GM21367 (cell line): ENCODE measurements around the gene AOC2.
"Not testable (repeated sequence)": the region's sequence is repeated elsewhere in the genome, so short reads cannot be mapped to it uniquely, and the experiment has no call there.

Experiments used
- ATAC-seq: cut with Tn5 transposase; IDR thresholded peaks from one replicate; pipeline ENCODE4 v1.9.1; 2021; ENCODE audit not compliant: unreplicated experiment

AOC2 gene

GRCh38 chr17:42878924-42879595 lies 34.7 kb downstream of the AOC2 start:
- no peak for ATAC-seq

- ATAC-seq = no peak
These were observed 35.2 kb downstream of the AOC2 start for GRCh38 chr17:42879596-42879985.

GRCh38 chr17:42880776-42881310 lies 36.5 kb downstream of the AOC2 start:
- no peak for ATAC-seq

- not testable (repeated sequence) for ATAC-seq
These were observed 37.3 kb downstream of the AOC2 start for GRCh38 chr17:42881706-42882105.

- no peak for ATAC-seq
These were observed 37.8 kb downstream of the AOC2 start for GRCh38 chr17:42882166-42882565.

- ATAC-seq = no peak
These were observed 39.6 kb downstream of the AOC2 start for GRCh38 chr17:42883802-42884558.

- not testable (repeated sequence) for ATAC-seq
These were observed 41.4 kb downstream of the AOC2 start for GRCh38 chr17:42885806-42886205.

- ATAC-seq = no peak
These were observed 42.1 kb downstream of the AOC2 start for GRCh38 chr17:42886283-42887176.

GRCh38 chr17:42889809-42890208 lies 45.4 kb downstream of the AOC2 start:
- ATAC-seq = no peak

- no peak for ATAC-seq
These were observed 47.3 kb downstream of the AOC2 start for GRCh38 chr17:42891539-42892152.

GRCh38 chr17:42893359-42893758 lies 49.0 kb downstream of the AOC2 start:
- ATAC-seq = no peak

GRCh38 chr17:42894283-42895184 lies 50.2 kb downstream of the AOC2 start:
- no peak for ATAC-seq

GRCh38 chr17:42895185-42895555 lies 50.8 kb downstream of the AOC2 start:
- no peak for ATAC-seq

GRCh38 chr17:42898147-42898811 lies 53.9 kb downstream of the AOC2 start:
- no peak for ATAC-seq

- ATAC-seq = not testable (repeated sequence)
These were observed 55.6 kb downstream of the AOC2 start for GRCh38 chr17:42899981-42900380.
